HUES6 (cell line): ENCODE data around the gene VASN.
"Not testable (repeated sequence)": the region's sequence is repeated elsewhere in the genome, so short reads cannot be mapped to it uniquely, and the experiment has no call there.

ENCODE experiments used
- H3K27ac ChIP-seq: 2 replicates; pipeline ENCODE4 v1.7.0; 2013; ENCODE audit warnings: low read depth, mild to moderate bottlenecking, low read length, inconsistent platforms
- H3K27me3 ChIP-seq: 2 replicates; pipeline ENCODE4 v1.6.1; 2013; ENCODE audit warnings: low read length; ENCODE audit not compliant: control insufficient read depth, insufficient read depth
- H3K36me3 ChIP-seq: 2 replicates; pipeline ENCODE4 v1.6.1; 2013; ENCODE audit warnings: low read length; ENCODE audit not compliant: control insufficient read depth, insufficient read depth
- H3K4me1 ChIP-seq: 2 replicates; pipeline ENCODE4 v1.6.1; 2013; ENCODE audit warnings: low read length; ENCODE audit not compliant: control insufficient read depth, insufficient read depth
- H3K4me3 ChIP-seq: 2 replicates; pipeline ENCODE4 v1.5.1; 2013; ENCODE audit warnings: low read depth, low read length
- H3K9ac ChIP-seq: one replicate; pipeline ENCODE4 v1.6.1; 2013; ENCODE audit warnings: mild to moderate bottlenecking, low read length
- H3K9me3 ChIP-seq: 2 replicates; pipeline ENCODE4 v1.6.1; 2013; ENCODE audit warnings: low read depth, low read length; ENCODE audit not compliant: control insufficient read depth, insufficient read depth

Gene VASN

GRCh38 chr16:4338125-4338582, 33.5 kb upstream of the VASN start:
- no peaks in the 10 kb centered on the region for H3K27me3 ChIP-seq
- no peaks in the 10 kb centered on the region for H3K9me3 ChIP-seq
- peaks cover 57% of the 10 kb centered on the region for H3K36me3 ChIP-seq
- H3K9ac ChIP-seq: no peak overlapping the region
- no peak overlapping the region for H3K4me3 ChIP-seq
- 0 out of 2 replicates have a peak overlapping the region, but pooled peaks have one; percentile 41 for H3K27ac ChIP-seq
- no peaks in the 10 kb centered on the region for H3K4me1 ChIP-seq

- H3K27me3 ChIP-seq: no peaks in the 10 kb centered on the region
- H3K9me3 ChIP-seq: no peaks in the 10 kb centered on the region
- H3K4me3 ChIP-seq: no peak overlapping the region
- H3K27ac ChIP-seq: no peak overlapping the region
- peaks cover 59% of the 10 kb centered on the region for H3K36me3 ChIP-seq
- no peaks in the 10 kb centered on the region for H3K4me1 ChIP-seq
- no peak overlapping the region for H3K9ac ChIP-seq
These were observed 32.8 kb upstream of the VASN start for GRCh38 chr16:4338712-4339299.

GRCh38 chr16:4339455-4339854, 32.2 kb upstream of the VASN start:
- Histone ChIP-seq H3K4me1 (no peaks in the 10 kb centered on the region), H3K36me3 (peaks cover 58% of the 10 kb centered on the region), H3K27me3 (no peaks in the 10 kb centered on the region), H3K9me3 (no peaks in the 10 kb centered on the region), H3K9ac (no peak overlapping the region), H3K4me3 (no peak overlapping the region), H3K27ac (no peak overlapping the region)

GRCh38 chr16:4339909-4340308, 31.7 kb upstream of the VASN start:
- H3K36me3 ChIP-seq: peaks cover 55% of the 10 kb centered on the region
- no peaks in the 10 kb centered on the region for H3K4me1 ChIP-seq
- no peaks in the 10 kb centered on the region for H3K9me3 ChIP-seq
- H3K9ac ChIP-seq: no peak overlapping the region
- no peaks in the 10 kb centered on the region for H3K27me3 ChIP-seq
- H3K4me3 ChIP-seq: no peak overlapping the region
- no peak overlapping the region for H3K27ac ChIP-seq

- Histone ChIP-seq H3K36me3 (peaks cover 58% of the 10 kb centered on the region), H3K4me3 (no peak overlapping the region), H3K9me3 (no peaks in the 10 kb centered on the region), H3K27me3 (no peaks in the 10 kb centered on the region), H3K4me1 (no peaks in the 10 kb centered on the region), H3K9ac (no peak overlapping the region), H3K27ac (no peak overlapping the region)
These were observed 31.2 kb upstream of the VASN start for GRCh38 chr16:4340443-4340842.

GRCh38 chr16:4341250-4341649, 30.4 kb upstream of the VASN start:
- Histone ChIP-seq H3K4me3 (no peak overlapping the region), H3K9ac (no peak overlapping the region), H3K9me3 (no peaks in the 10 kb centered on the region), H3K36me3 (peaks cover 60% of the 10 kb centered on the region), H3K27me3 (no peaks in the 10 kb centered on the region), H3K27ac (no peak overlapping the region), H3K4me1 (no peaks in the 10 kb centered on the region)

- no peak overlapping the region for H3K4me3 ChIP-seq
- H3K4me1 ChIP-seq: no peaks in the 10 kb centered on the region
- H3K9ac ChIP-seq: no peak overlapping the region
- H3K9me3 ChIP-seq: no peaks in the 10 kb centered on the region
- H3K36me3 ChIP-seq: peaks cover 59% of the 10 kb centered on the region
- no peak overlapping the region for H3K27ac ChIP-seq
- H3K27me3 ChIP-seq: no peaks in the 10 kb centered on the region
These were observed 28.5 kb upstream of the VASN start for GRCh38 chr16:4342866-4343744.

- not testable (repeated sequence) for H3K4me1 ChIP-seq, H3K9me3 ChIP-seq, H3K9ac ChIP-seq, H3K27me3 ChIP-seq, H3K4me3 ChIP-seq, H3K27ac ChIP-seq
- H3K36me3 ChIP-seq: peaks cover 52% of the 10 kb centered on the region
These were observed 27.2 kb upstream of the VASN start for GRCh38 chr16:4344300-4344982.

GRCh38 chr16:4344983-4345835, 26.4 kb upstream of the VASN start:
- no peak overlapping the region for H3K4me3 ChIP-seq
- peaks cover 45% of the 10 kb centered on the region for H3K36me3 ChIP-seq
- no peaks in the 10 kb centered on the region for H3K4me1 ChIP-seq
- no peak overlapping the region for H3K27ac ChIP-seq
- no peak overlapping the region for H3K9ac ChIP-seq
- no peaks in the 10 kb centered on the region for H3K9me3 ChIP-seq
- no peaks in the 10 kb centered on the region for H3K27me3 ChIP-seq

GRCh38 chr16:4345836-4346781, 25.5 kb upstream of the VASN start:
- Histone ChIP-seq H3K27ac (no peak overlapping the region), H3K27me3 (no peaks in the 10 kb centered on the region), H3K36me3 (peaks cover 38% of the 10 kb centered on the region), H3K4me3 (no peak overlapping the region), H3K9me3 (no peaks in the 10 kb centered on the region), H3K4me1 (no peaks in the 10 kb centered on the region), H3K9ac (no peak overlapping the region)
